HG03520 (cell line): ENCODE data around the gene SLC27A1.
"Not testable (repeated sequence)": the region's sequence is repeated elsewhere in the genome, so short reads cannot be mapped to it uniquely, and the experiment has no call there.

Source experiments
- ATAC-seq: cut with Tn5 transposase; IDR thresholded peaks from one replicate; pipeline ENCODE4 v1.9.1; 2021; ENCODE audit warnings: mild to moderate bottlenecking, moderate library complexity; ENCODE audit not compliant: unreplicated experiment

SLC27A1 gene

GRCh38 chr19:17456127-17456526 lies 14.2 kb upstream of the SLC27A1 start:
- ATAC-seq, result no peak

DNA sequence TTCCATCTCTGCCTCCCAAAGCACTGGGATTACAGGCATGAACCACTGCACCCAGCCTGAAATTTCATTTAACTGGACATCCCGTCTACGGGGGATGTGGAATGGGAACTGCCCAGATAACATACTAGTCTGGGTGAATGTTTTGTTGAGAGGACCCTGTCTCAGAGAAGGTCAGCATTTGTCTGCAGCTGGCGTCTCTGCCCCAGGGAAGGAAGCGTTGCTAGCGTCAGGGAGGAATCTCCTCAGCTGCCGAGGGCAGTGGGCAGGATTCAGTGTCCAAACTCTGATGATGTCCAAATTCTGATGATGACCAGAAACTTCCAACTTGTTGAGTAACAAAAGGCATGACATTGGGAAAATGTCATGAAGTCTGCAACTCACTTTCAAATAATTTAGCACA lies 12.7 kb upstream of the SLC27A1 start:
- no peak for ATAC-seq

DNA sequence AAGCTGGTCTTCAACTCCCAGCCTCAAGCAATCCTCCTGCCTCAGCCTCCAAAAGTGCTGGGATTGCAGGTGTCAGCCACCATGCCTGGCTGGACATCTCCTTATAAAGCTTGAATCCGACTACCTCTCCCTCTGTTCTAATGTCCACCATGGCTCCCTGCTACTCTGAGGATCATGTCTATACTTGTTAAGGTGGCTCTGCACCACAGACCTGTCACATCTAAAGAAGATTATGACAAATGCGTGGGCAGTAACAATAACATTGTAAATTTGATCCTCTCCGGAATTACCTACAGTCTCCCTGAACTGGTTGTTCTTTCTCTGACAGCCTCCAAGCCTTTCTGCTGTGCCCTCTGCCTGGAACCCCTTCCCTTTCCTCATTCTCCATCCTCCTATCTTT lies 11.4 kb upstream of the SLC27A1 start:
- no peak for ATAC-seq

DNA sequence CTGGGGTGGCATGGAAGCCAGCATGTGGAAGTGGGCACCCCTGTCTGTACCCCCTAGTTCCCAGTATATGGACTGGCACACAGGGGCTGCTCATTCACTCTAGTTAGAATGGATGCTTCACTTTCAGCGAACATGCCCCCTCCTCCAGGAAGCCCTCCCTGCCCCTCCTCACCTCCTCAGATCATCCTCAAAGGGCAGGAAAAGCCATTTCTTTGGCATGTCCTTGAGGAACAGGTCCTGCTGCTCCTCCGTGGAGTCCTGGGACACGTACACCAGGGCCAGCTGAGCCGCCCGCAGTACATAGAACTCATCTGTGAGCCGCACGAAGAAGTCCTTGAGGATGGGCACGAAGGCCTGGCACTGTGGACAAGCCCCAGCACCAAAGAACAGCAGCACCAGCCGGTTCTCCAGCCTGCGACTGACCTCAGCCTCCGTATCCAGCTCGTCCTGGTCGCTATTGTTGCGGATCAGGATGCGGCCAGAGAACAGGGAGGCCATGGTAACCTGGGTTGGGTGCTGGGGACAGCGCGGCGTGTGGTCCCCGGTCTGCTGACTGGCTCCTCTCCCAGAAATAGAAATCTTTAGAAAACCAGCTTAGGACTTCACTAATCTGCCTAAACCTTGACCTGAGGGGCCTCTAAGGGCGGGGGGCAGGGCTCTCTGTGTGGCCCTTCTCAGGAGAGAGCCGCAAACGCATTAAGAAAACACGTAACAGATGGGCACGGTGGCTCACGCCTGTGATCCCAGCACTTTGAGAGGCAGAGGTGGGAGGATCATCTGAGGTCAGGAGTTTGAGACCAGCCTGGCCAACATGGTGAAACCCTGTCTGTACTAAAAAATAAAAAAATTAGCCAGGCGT lies 9.7 kb upstream of the SLC27A1 start, which contains the start of gene NXNL1:
TSS of gene NXNL1 (minus strand) at position 555 of the 859 bp plus-strand sequence. CDS start at position 498, 57 bp downstream.
- no peak for ATAC-seq

GRCh38 chr19:17466487-17466850 lies 3.9 kb upstream of the SLC27A1 start:
- no peak for ATAC-seq

DNA sequence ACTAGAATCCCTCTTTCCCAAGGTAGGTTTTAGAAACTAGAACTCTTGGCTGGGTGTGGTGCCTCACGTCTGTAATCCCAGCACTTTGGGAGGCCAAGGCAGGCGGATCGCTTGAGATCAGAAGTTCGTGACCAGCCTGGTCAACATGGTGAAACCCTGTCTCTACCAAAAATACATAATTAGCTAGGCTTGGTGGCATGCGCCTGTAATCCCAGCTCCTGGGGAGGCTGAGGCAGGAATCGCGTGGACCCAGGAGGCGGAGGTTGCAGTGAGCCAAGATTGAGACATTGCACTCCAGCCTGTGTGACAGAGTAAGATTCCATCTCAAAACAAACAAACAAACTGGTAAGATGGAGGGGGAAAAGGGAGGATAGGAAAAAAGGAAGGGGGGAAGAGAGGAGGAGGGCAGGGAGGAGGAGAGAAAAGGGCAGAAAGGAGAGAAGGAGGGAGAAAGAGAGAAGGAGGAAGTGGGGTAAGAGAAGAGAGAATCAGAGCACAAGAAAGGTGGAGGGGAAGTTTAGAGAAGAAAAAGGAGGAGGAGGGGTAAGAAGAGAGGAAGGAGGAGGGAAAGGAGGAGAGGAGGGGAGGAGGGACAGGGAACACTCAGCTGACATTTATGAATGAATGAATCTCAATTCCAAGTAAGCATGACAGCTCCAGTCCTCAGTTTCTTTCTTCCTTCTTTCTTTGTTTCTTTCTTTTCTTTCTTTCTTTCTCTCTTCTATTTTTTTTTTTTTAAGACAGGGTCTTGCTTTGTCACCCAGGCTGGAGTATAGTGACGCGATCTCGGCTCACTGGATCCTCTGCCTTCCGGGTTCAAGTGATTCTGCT lies 2.6 kb upstream of the SLC27A1 start:
- ATAC-seq, result no peak

DNA sequence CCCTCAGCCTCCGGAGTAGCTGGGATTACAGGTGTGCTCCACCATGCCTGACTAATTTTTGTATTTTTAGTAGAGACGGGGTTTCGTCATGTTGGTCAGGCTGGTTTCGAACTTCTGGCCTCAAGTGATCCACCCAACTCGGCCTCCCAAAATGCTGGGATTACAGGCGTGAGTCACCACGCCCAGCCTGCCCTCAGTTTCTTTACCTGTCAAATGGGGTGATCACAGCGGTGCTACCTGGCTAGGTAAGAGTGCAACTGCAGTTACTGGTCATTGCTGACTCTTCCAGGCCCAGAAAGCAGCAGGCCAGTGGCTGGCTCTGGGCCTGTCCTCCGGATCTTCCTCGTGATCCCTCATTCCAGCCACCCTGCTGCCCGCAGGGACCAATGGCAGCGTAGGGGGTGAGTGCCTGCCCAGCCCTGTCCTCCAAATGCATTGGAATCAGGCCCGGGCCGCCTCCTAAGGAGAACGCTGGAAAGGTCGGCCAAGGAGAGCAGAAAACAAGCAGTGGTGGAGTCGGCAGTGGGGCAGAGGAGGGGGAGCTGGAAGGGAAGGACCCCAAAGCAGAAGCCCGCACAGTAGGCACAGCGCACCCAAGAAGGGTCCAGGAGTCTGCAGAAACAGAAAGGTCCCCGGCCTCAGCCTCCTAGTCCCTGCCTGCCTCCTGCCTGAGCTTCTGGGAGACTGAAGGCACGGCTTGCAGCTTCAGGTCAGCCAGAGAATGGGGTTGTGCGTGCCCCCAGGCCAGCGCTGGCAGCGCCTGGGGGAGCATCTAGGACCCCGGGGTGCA lies 1.8 kb upstream of the SLC27A1 start:
- ATAC-seq, result no peak

- no peak for ATAC-seq
These were observed 1.2 kb upstream of the SLC27A1 start for GRCh38 chr19:17469092-17469480.

- peak; percentile 53 for ATAC-seq
These were observed 750 bp upstream of the SLC27A1 start for GRCh38 chr19:17469481-17470067.

DNA sequence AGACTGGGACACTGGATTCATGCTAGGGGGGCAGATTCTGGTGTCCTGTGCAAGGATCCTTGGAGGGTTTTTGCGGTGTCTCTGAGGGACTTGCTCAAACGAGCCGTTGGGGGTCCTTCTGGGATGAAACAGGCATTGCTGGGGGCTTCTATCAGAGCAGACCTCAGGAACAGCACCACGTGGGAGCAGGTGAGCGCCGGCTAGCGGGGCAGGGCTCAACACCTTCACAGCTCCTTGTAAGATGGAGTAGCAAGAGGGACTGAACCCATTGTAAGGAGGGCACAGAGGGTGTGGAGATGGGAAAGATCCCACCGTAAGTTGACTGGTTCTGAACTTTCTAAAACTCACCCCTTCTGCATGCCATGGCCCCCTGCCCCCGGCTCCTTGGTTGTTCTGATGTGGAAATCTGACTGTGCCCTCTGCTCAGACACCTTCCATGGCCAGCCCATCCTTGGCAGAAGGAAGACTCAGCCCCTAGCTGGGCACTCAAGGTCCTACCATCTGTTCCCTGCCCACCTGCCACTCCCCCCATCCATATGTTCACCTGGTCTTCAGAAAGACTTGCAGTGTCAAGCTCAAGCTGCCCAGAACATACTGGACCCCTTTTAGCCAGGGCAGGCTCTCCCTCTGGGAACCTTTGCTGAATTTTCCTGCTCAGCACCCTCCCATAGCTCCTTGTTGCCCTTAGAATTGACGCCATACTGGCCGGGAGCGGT lies 1.2 kb downstream of the SLC27A1 start:
- ATAC-seq, result no peak

- no peak for ATAC-seq
These were observed 2.7 kb downstream of the SLC27A1 start for GRCh38 chr19:17473041-17473440.

GRCh38 chr19:17475011-17475540 lies 4.8 kb downstream of the SLC27A1 start:
- not testable (repeated sequence) for ATAC-seq

DNA sequence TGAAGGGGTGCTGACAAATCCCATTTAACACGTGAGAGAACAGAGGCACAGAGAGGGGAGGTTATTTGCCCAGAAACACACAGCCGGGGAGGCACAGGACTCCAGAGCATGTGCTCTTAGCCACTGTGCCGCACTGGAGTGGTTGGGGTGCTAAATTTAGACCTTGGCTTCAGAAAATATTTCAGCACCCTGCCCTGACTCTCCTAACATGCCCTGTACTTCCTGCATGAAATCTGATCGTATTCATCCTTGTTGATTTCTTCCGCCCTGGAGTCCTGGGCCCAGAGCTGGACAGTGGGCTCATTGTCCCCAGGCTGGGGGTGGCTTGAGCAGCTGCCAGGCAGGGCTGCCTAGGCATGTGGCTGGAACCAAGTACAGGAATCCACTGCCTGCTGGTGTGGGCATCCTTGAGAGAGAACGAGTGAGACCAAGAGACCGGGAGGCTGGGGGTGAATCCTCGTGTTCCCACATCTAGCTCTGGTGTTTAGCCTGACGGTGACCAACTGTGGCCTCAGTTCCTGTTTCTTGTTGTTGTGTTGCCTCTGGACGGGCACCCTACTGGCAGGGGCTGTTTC lies 5.3 kb downstream of the SLC27A1 start:
- no peak for ATAC-seq

DNA sequence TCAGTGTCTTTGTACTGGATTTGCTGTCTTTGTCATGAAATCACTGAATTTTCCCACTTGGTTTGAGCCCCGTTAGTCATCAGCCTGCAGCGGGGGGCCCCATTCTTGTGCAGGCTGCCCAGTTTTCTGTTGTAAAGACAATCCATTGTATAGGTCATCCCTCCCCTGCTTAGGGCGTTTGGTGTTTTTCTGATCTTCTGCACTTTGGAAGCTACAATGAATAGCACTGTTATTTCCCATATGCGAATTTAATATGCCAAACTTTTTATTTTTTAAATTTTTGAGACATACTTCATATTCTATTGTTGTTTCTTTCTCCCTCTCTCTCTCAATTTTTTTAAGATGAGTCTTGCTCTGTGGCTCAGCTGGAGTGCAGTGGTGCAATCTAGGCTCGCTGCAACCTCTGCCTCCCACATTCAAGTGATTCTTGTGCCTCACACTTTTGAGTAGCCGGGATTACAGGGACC lies 9.0 kb downstream of the SLC27A1 start:
- no peak for ATAC-seq

GRCh38 chr19:17481986-17482385 lies 11.7 kb downstream of the SLC27A1 start:
- ATAC-seq, result no peak

DNA sequence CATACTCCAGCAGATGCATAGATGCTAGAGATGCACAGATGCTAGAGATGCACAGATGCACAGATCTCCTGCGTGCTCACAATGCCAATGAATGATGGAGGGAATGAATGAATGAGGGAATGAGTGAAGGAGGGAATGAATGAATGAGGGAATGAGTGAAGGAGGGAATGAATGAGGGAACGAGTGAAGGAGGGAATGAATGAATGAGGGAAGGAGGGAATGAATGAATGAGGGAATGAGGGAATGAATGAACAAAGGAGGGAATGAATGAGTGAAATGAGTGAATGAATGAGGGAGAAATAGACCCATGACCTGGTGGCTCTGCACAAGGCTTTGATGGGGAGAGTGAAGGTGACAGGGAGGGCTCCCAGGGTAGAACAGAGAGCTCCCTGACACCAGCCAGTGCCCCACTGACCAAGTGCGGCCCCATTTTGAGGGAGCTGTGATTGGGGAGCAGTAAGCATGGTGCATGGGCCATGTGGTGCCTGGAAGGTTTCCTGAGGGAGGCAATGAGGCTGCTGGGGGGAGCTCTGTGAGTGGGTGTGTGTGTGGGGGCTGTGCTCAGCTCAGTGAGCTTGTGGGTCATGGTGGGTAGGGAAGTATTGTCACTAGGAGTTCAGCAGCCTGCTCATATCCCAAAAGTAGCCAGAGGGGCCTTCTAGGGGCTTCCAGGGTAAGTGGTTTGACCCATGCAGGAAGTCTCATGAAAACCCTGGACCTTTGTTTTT lies 12.7 kb downstream of the SLC27A1 start:
- ATAC-seq, result no peak

GRCh38 chr19:17483605-17484002 lies 13.3 kb downstream of the SLC27A1 start:
- ATAC-seq, result no peak

DNA sequence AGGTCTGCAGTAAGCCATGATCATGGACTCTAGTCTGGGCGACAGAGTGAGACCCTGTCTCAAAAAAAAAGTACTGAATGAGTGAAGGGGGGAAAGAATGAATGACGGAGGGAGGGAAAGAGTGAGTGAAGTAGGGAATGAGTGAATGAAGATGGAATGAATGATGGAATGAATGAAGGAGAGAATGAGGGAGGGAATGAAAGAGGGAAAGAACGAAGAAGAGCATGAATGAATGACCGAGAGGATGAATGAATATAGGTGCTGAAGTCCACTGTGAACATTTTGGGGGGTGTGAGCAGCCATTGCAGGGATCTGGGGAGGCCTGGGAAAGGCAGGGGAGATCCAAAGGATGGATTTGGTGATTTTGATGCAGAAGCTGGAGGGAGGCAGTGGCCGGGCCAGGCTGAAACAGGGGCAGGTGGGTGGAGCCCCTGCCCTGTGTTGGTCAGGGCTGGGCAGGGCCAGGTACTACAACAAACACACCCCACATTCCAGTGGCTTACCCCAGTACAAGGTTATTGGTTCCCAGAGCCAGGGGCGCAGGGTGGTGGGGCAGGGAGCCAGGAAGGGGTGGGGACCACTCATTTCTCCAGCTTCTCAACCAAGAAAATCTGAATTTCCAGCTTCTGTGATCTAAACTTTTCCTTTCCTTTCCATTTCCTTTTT lies 14.3 kb downstream of the SLC27A1 start:
- no peak for ATAC-seq
